Vagina (tissue), 2 donors: ENCODE measurements around the gene PLAU.

Experiments
- POLR2AphosphoS5 ChIP-seq, 2 donors: sonication (generic); formaldehyde crosslinking; IDR thresholded peaks; one replicate each; pipeline ENCODE4 v1.9.0; 2017; ENCODE audit warnings: antibody characterized with exemption in 2 of 2, mild to moderate bottlenecking in 2 of 2, low read depth in 1 of 2; ENCODE audit not compliant: insufficient read depth in 1 of 2
- TF ChIP-seq, protein P1 (sequence below), 3 experiments: fragments of 450-650 bp in 2 of 3; fragments of 200-600 bp in 1 of 3; sonication (generic) in 1 of 3; IDR thresholded peaks; one replicate each; pipeline ENCODE4 v1.5.1; 2017 to 2019; ENCODE audit warnings: antibody characterized with exemption in 3 of 3, mild to moderate bottlenecking in 2 of 3, moderate library complexity in 2 of 3

DNA sequence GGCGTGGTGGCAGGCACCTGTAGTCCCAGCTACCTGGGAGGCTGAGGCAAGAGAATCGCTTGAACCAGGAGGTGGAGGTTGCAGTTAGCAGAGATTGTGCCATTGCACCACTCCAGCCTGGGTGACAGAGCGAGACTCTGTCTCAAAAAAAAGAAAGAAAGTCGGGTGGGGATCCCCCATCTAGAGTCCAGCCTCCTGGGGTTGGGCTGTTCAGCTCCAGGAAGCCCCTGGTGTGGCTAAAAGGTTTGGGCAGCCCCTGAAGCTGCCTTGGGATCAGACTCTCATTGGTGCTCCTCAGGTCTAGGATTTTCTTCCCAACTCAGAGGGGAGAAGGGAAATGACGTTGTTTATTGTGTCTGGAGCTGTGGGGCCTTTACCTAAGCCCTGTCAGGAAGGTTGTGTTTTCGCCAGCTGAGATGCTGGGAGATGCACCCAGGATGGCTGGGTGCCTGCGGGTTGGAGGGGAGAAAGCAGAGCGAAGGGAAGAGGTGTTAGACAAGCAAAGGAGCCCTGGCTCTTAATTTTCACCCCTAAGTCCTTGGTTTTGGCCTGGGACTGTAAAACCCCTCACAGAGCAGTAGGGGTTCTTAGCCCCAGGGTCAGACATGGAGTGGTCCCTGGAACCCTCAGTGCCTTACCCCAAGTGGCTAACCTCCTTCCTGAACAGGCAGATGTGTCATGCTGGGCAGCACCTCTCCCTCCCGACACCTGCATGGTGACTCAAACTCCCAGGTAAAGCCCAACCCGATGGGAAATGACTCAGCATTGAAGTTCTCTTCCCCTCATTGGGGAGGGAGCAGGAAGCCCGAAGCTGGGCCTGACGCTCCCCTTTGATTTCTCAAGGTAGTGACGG, 21.1 kb downstream of the PLAU start:
- TF ChIP-seq, protein P1, sequence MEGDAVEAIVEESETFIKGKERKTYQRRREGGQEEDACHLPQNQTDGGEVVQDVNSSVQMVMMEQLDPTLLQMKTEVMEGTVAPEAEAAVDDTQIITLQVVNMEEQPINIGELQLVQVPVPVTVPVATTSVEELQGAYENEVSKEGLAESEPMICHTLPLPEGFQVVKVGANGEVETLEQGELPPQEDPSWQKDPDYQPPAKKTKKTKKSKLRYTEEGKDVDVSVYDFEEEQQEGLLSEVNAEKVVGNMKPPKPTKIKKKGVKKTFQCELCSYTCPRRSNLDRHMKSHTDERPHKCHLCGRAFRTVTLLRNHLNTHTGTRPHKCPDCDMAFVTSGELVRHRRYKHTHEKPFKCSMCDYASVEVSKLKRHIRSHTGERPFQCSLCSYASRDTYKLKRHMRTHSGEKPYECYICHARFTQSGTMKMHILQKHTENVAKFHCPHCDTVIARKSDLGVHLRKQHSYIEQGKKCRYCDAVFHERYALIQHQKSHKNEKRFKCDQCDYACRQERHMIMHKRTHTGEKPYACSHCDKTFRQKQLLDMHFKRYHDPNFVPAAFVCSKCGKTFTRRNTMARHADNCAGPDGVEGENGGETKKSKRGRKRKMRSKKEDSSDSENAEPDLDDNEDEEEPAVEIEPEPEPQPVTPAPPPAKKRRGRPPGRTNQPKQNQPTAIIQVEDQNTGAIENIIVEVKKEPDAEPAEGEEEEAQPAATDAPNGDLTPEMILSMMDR (IDR thresholded peaks at IDR 0.05), result no peak
- peak; percentile 37 to 84 for TF ChIP-seq POLR2AphosphoS5 (IDR thresholded peaks at IDR 0.05; ENCODE audit: insufficient read depth in 1 of 2, low read depth in 1 of 2)
